HG03097 (cell line): ENCODE data around the gene ACBD7.

Experiments
- ATAC-seq: cut with Tn5 transposase; IDR thresholded peaks from one replicate; pipeline ENCODE4 v1.9.1; 2021; ENCODE audit not compliant: unreplicated experiment, low FRiP score

Gene ACBD7

DNA sequence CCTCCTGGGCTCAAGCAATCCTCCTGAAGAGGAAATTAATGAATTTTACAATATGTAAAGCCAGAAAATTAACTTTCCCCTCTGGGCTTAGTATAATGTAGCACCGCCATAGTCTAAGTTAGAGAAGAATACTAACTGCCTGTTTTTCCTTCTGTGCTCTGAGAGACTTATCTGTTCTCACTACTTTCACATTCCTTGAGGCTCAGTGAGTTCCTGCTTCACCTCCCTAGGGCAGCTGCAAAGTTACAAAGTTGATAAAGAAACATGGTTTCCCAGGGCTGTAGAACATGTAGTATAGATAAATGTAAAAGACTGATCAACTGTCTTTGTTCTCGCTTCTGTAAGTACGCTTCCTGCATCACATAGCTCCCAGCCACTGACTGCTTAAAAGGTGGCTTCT is 60.8 kb downstream of the ACBD7 start:
- no peak for ATAC-seq
